Sigmoid colon (tissue), 7 donors: ENCODE results near the gene DPCD. TPM values are rescaled to one million over a fixed set of nuclear protein-coding genes. Genes with fewer than 3 reads are reported as not detected.

Source experiments
- DNase-seq: peaks from one replicate; pipeline ENCODE4 v3.0.0-alpha.2; 2019
- H3K27ac ChIP-seq, 4 donors: fragments of 200-600 bp; sonication (generic); one replicate each; pipeline ENCODE4 v1.5.1; 2016 to 2019; ENCODE audit warnings: mild to moderate bottlenecking in 1 of 4
- H3K27me3 ChIP-seq, 3 donors: fragments of 200-600 bp; sonication (generic); one replicate each; pipeline ENCODE4 v1.5.1; 2019; ENCODE audit warnings: mild to moderate bottlenecking in 1 of 3
- H3K36me3 ChIP-seq, 4 donors: fragments of 200-600 bp; sonication (generic); one replicate each; pipeline ENCODE4 v1.5.1; 2016 to 2019
- H3K4me1 ChIP-seq, 4 donors: fragments of 200-600 bp; sonication (generic); one replicate each; pipeline ENCODE4 v1.5.1; 2017 to 2019
- H3K4me3 ChIP-seq, 4 donors: fragments of 200-600 bp; sonication (generic); one replicate each; pipeline ENCODE4 v1.5.1; 2017 to 2019; ENCODE audit warnings: mild to moderate bottlenecking in 2 of 4, moderate library complexity in 1 of 4
- H3K9me3 ChIP-seq, 4 donors: fragments of 200-600 bp in 3 of 4; sonication (generic) in 3 of 4; one replicate each; pipeline versions ENCODE4 v1.5.1 to v1.6.1; 2013 to 2019
- CTCF ChIP-seq, 4 experiments: fragments of 450-650 bp in 3 of 4; fragments of 200-600 bp in 1 of 4; IDR thresholded peaks; one replicate each; pipeline ENCODE4 v1.5.1; 2016 to 2019; ENCODE audit warnings: antibody characterized with exemption in 4 of 4, mild to moderate bottlenecking in 3 of 4, moderate library complexity in 2 of 4
- EP300 ChIP-seq, 4 donors: sonication (generic); formaldehyde crosslinking; IDR thresholded peaks; one replicate each; pipeline ENCODE4 v1.6.1; 2017; ENCODE audit warnings: antibody characterized with exemption in 4 of 4
- POLR2A ChIP-seq, 2 donors: fragments of 450-650 bp; IDR thresholded peaks; one replicate each; pipeline ENCODE4 v1.6.1; 2016; ENCODE audit warnings: antibody characterized with exemption in 2 of 2, mild to moderate bottlenecking in 2 of 2, moderate library complexity in 2 of 2
- POLR2AphosphoS5 ChIP-seq, 4 donors: sonication (generic); formaldehyde crosslinking; IDR thresholded peaks; one replicate each; pipeline ENCODE4 v1.6.1; 2017; ENCODE audit warnings: antibody characterized with exemption in 4 of 4
- WGBS, 2 donors: extraction: QIAGEN DNeasy Blood & Tissue Kit; methylation state at CpG; one replicate each; pipeline ENCODE4 v1.1.7; 2013; 5-methylcytosine and 5-hydroxymethylcytosine counted together
- intact Hi-C: fragments of 100-400 bp; cut with DNase I; formaldehyde crosslinking; loops from one replicate; pipeline ENCODE4 v1.15.1; 2023
- polyA plus RNA-seq, 3 donors: library from polyadenylated mRNA; stranded (reverse); fragments of 200-250 nt; gene quantifications; one replicate each; pipeline ENCODE4 v1.2.3, GENCODE V29; 2013
- total RNA-seq, 4 donors: library from RNA; depleted of rRNA; stranded (reverse); fragments of >200 nt; gene quantifications; one replicate each; pipeline ENCODE4 v1.1.0, GENCODE V29; 2016
- donor health status: healthy with polysubstance abuse.
- donor health status: Bipolar disorder and iron deficiency.
- donor health status: healthy.

Gene DPCD
- total and polyA plus RNA-seq, 7 donors, result 13.2 to 80.2 (median 25.7) TPM

GRCh38 chr10:101609481-101609880, 21.4 kb downstream of the DPCD start:
- intact Hi-C loops, result no loop called here
- H3K27ac ChIP-seq, result no peak overlapping the region
- H3K27me3 ChIP-seq, result no peaks in the 10 kb centered on the region
- no peak for DNase-seq
- H3K4me3 ChIP-seq, result no peak overlapping the region
- WGBS, 2 donors, result 91 to 92% methylated on average over 4 of the region's 4 CpGs
- H3K36me3 ChIP-seq, result peaks cover 13 to 77% (median 32%) of the 10 kb centered on the region in 4 donors
- no peaks in the 10 kb centered on the region for H3K4me1 ChIP-seq
- no peaks in the 10 kb centered on the region for H3K9me3 ChIP-seq
- TF ChIP-seq EP300 (IDR thresholded peaks at IDR 0.05) (no peak), POLR2A (IDR thresholded peaks at IDR 0.05) (no peak), POLR2AphosphoS5 (IDR thresholded peaks at IDR 0.05) (no peak), CTCF (IDR thresholded peaks at IDR 0.05) (no peak)

DNA sequence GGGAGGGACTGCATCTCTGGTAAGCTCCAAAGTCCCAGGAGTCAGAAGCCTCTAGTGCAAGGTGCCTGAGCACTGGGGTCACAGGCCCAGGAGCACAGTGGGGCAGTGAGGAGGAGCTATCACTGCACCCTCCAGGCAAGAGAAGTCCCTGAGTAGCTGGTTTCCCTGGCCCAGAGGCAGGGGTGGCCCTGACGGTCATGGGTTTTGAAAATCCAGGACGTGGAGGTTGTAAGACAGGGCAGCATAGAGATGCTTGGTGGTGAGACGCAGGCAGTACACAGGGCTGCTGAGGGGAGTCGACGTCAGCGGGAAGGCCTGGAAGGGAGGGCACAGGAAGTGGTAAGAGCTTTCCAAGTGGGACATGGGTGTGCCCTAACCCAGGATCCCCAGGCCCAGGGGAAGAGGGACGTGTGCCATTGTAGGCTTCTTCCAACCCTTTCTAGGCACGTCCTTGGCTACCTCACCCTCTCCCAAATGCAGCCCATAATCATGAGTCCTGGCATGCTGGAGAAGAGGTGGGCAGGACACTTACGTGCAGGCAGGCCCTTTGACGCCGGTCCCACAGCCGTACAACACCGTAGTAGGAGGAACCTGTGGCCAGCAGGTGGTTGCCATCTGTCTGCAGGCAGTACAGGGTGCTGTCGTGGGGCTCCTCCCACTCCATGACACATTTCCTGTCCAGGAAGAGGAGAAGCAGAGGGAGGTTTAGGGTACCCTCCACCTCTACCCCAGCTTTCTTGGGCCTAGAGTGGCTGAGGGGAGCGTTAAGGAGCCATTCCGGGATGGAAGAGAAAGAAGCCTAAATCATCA, 23.2 kb downstream of the DPCD start:
- Histone ChIP-seq H3K27ac (no peak overlapping the region), H3K36me3 (peaks cover 13 to 66% (median 29%) of the 10 kb centered on the region in 4 donors), H3K9me3 (no peaks in the 10 kb centered on the region), H3K27me3 (no peaks in the 10 kb centered on the region), H3K4me3 (no peak overlapping the region), H3K4me1 (no peaks in the 10 kb centered on the region)
- WGBS, 2 donors, result 77 to 79% methylated on average over 16 of the region's 16 CpGs
- peak; percentile 60 for DNase-seq
- TF ChIP-seq POLR2A (IDR thresholded peaks at IDR 0.05) (no peak), CTCF (IDR thresholded peaks at IDR 0.05) (no peak), EP300 (IDR thresholded peaks at IDR 0.05) (no peak), POLR2AphosphoS5 (IDR thresholded peaks at IDR 0.05) (no peak)
- intact Hi-C loops, result no loop called here

DNA sequence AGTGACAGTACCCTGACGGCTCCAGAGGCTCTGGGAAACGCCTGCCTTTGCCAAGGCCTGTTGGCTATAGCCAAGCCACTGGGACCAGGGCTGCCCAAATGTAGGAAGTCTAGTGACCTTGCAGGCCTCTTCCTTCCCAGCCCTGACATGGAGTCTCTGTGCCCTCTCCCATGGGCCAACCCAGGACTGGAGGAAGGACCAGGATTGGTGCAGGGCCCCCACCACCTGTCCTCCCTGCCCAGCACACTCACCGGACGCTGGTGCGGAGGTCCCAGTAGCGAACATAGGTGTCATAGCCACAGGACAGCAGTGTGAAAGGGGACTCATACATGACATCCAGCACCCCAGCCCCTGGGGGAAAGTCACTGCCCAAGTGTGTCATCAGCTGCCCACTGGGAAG, 24.0 kb downstream of the DPCD start:
- TF ChIP-seq POLR2AphosphoS5 (IDR thresholded peaks at IDR 0.05), result no peak
- no peak for TF ChIP-seq POLR2A (IDR thresholded peaks at IDR 0.05)
- TF ChIP-seq EP300 (IDR thresholded peaks at IDR 0.05), result no peak
- H3K9me3 ChIP-seq, result no peaks in the 10 kb centered on the region
- H3K27ac ChIP-seq, result no peak overlapping the region
- no peak overlapping the region for H3K4me3 ChIP-seq
- no peaks in the 10 kb centered on the region for H3K4me1 ChIP-seq
- 95 to 96% methylated on average over 6 of the region's 6 CpGs for WGBS, 2 donors
- no peaks in the 10 kb centered on the region for H3K27me3 ChIP-seq
- intact Hi-C loops, result no loop called here
- H3K36me3 ChIP-seq, result peaks cover 13 to 68% (median 26%) of the 10 kb centered on the region in 4 donors
- peak; percentile 37 for DNase-seq

DNA sequence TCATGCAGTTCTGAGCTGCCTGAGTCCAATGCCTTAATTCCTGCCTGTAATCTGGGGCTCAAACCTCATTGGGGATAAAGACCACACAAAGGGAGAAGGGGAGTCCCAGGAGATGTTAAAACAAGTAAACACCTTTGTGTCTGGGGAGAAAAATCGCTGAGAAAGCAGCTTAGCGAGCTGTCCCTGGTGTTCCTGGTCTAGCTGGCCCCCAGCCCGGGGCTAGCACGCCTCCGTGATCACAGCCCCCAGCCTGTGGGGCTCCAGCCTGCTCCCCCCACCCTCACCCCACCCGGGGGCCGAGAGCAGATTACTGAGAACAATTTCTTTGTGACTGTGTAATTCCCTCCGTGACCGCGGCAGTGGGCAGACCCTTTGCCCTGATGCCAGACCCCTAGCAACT, 24.8 kb downstream of the DPCD start:
- no peak for DNase-seq
- Histone ChIP-seq H3K27me3 (no peaks in the 10 kb centered on the region), H3K4me1 (no peaks in the 10 kb centered on the region), H3K4me3 (no peak overlapping the region), H3K36me3 (peaks cover 13 to 68% (median 24%) of the 10 kb centered on the region in 4 donors), H3K27ac (no peak overlapping the region), H3K9me3 (no peaks in the 10 kb centered on the region)
- TF ChIP-seq CTCF (IDR thresholded peaks at IDR 0.05) (no peak), POLR2A (IDR thresholded peaks at IDR 0.05) (no peak), POLR2AphosphoS5 (IDR thresholded peaks at IDR 0.05) (no peak), EP300 (IDR thresholded peaks at IDR 0.05) (no peak)
- intact Hi-C loops, result no loop called here
- 78 to 88% methylated on average over 10 of the region's 10 CpGs for WGBS, 2 donors

- H3K36me3 ChIP-seq, result peaks cover 12 to 67% (median 23%) of the 10 kb centered on the region in 4 donors
- no peak overlapping the region for H3K4me3 ChIP-seq
- 92 to 98% methylated on average over 3 of the region's 3 CpGs for WGBS, 2 donors
- intact Hi-C loops, result no loop called here
- H3K9me3 ChIP-seq, result no peaks in the 10 kb centered on the region
- DNase-seq, result no peak
- TF ChIP-seq POLR2AphosphoS5 (IDR thresholded peaks at IDR 0.05), result no peak
- TF ChIP-seq EP300 (IDR thresholded peaks at IDR 0.05), result no peak
- no peak for TF ChIP-seq POLR2A (IDR thresholded peaks at IDR 0.05)
- TF ChIP-seq CTCF (IDR thresholded peaks at IDR 0.05), result no peak
- no peak overlapping the region for H3K27ac ChIP-seq
- H3K27me3 ChIP-seq, result no peaks in the 10 kb centered on the region
- H3K4me1 ChIP-seq, result no peaks in the 10 kb centered on the region
Measured at GRCh38 chr10:101613646-101614045, 25.5 kb downstream of the DPCD start.
